ENCODE measurements around the gene PCDHGA9.
"Not testable (repeated sequence)": the region's sequence is repeated elsewhere in the genome, so short reads cannot be mapped to it uniquely, and the experiment has no call there.

- TF ChIP-seq POLR2A (IDR thresholded peaks at IDR 0.05; ENCODE audit: extremely low read depth, insufficient read length); CTCF (IDR thresholded peaks at IDR 0.05; ENCODE audit: low read depth, low read length): not testable (repeated sequence)
- TF ChIP-seq, protein P1, sequence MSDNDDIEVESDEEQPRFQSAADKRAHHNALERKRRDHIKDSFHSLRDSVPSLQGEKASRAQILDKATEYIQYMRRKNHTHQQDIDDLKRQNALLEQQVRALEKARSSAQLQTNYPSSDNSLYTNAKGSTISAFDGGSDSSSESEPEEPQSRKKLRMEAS (IDR thresholded peaks at IDR 0.05; ENCODE audit: low read depth, low read length), result not testable (repeated sequence)
Observed at GRCh38 chr5:141432726-141433125, 30.1 kb downstream of the PCDHGA9 start.

Measured in NB4 (cell line).